HG03064 (cell line): ENCODE data around the gene TCHHL1.

Experiments
- ATAC-seq: cut with Tn5 transposase; IDR thresholded peaks from one replicate; pipeline ENCODE4 v1.9.1; 2021; ENCODE audit warnings: low read depth; ENCODE audit not compliant: unreplicated experiment

The TCHHL1 gene

DNA sequence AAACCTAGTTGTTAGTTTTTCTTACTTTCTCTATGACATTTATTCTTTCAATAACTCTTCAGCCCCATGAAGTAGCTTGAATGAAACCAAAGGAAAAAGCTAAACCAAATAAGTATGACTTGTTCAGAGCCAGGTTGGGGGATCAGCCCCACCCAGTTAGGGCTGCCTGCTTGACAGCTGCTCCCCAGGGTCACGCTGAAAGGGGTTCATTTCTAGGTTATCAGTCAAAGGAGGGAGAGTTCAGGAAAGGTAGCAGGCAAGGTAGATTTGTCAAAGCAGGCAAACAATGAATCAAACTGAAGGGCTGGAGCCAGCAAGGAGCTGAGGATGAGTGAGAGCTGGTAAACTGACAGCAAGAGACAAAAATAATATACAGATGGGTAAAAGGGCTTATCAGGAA, 49.0 kb downstream of the TCHHL1 start:
- no peak for ATAC-seq

DNA sequence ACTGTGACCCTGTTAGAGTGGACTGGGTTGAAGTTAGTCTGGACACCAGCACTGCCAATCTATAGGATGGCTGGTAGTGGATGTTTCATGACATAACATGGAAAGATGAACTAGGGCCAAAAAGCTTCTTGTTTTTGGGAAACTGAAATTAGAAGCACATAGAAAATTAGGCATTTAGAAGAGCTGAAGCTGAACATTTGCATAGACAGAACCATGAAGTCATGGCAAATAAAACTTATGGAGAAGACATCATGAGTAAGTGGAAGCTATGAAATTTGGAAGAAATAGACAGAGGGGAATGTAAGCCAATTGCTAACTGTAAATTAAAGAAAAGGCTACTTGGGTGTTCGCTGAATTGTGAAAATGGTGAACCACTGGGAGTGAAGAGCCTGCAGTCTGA, 49.4 kb downstream of the TCHHL1 start:
- ATAC-seq = no peak

DNA sequence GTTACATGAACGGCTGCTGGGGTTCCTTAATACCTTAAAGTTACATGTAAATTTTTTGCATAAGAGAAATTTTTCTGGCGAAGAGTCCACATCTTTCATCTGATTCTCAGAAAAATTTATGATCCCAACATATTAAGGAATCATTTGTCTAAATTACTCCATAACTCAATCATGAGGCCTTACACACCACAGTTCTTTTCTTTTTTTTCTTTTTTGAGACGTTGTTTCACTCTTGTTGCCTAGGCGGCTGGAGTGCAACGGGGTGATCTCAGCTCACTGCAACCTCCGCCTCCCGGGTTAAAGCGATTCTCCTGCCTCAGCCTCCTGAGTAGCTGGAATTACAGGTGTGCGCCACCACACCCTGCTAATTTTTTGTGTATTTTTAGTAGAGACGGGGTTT, 50.0 kb downstream of the TCHHL1 start:
- ATAC-seq = no peak

DNA sequence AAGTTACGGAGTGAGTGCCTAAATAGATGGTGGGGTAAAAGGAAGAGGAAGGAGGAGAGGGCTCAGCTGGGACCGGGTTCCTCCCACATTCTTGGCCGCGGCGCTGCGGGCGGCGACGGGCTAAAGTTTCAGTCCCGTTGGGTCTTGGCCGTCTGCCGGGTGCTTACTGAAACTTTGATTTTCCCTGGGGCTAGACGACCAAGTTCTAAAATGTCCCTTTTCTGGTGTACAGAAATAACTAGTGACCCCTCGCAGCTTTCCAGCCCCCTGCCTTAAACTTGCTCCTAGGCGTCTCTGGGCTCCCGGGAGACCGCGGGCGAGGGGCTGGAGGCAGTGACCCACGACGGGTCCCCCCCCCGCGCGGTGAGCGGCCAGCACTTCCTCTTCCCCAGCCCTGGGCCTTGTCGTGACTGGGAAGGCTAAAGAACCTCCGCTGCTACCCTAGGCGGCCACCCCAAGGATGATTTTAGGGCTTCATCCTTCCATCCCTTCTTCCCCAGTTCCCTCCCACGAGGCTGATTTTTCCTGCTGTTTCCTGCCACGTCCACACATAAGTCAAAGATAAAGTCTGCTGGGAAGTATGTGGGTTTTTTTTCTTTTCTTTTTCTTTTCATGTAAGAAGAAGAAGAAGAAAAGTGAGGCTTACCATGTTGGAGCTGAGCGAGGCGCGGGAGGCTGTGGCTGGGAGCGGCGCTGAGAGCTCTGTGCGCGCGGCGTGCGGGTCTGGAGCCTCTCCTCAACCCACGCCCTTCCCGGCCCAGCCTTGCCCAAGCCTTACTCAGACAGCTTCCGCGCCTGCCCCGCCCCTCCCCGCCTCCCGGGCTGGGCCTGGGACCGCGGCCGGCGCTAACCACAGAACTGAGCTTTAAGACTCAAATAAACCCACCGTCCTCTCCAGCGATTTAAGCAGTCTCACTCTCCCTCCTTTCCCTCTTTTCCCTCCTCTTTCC, 52.3 kb downstream of the TCHHL1 start, which contains the start of gene S100A11:
Gene S100A11 (minus strand): TSS at position 738 of the 950 bp plus-strand sequence. CDS start 89 bp downstream, at position 649.
- peak; percentile 42 for ATAC-seq

DNA sequence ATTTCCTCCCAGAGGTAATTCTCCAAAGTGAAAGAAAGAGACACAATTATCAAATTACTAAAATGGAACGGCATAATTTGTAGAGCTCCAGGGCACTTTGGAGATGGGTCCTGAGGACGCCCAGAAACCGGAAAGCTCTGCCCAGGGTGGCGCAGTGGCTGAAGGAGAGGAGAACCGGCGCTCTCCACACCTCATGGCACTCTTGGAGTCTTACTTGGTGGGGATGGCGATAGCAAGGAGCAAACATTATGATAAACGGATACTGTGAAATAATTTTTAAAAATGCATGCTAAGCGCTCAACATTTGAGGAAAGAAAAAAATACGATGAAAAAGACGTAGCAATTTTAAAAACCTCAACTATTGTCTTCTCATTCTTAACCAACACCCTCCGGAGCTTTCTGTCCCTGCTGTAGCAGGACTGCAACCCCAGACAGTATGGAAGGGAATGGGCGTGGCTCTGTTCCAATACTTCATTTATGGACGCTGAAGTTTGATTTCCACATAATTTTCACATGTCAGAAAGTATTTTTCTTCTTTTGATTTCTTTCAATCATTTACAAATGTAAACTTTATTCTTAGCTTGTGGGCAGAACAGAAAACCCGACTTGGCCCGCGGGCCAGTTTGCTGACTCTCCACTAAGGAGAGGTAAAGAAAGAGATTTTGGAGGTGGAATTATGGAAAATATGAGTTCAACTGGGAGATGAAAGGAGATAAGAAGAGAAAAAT, 53.2 kb downstream of the TCHHL1 start:
- no peak for ATAC-seq

DNA sequence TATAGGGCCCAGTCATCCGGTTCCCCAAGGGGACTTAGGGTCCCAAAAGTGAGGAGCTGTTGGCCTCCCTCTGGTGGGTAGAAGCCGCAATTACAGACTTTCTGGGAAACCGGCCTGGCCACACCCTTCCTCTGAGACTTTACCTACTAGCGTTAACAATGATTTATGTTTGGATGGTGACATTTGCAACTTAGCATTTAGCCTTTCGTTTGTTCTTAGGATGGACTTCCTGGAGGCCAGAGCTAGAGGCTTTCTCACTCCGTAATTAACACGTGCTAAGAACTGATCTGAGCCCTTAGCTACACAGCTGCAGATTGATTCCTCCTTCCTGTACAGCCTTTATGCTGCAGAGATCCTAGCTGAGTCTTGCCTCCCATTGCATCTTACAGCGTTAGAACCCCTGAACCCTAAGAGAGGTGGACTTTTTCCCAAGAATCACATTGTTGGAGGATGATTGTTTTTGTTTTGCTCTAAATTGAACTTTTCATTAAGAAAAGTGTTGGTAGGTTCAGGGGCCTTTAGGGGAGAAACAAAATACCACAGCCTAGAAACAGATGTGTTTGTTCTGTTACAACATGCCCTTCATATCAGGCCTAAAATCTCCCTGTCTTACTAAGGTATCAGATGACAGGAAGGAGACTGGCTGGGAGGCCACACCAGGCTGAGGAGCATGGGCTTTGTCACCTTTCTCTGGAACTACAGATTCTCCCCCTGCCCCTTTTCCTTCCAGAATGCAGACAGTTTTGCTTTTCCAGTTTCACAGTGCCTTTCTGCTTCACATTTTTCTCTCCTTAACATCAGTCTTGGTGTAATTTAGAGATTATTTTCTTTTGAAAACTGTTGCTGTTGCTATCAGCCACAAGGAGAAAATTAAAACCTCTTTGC, 54.0 kb downstream of the TCHHL1 start:
- no peak for ATAC-seq

DNA sequence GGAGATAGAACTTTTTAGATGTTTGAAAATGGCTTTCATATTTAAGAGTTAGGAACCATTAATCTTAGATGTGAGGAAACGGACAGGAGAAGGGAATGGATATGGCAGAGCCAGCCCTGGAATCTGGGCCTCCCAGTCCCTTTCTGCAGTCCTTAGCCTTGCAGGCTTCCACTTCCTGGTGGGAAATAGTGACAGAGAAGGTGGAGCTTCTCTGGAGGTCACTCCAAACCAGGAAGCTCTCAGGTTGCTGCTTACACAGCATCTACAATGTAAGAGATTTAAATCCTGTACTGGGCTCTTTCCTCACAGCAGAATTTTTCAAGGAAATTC, 54.6 kb downstream of the TCHHL1 start:
- no peak for ATAC-seq
